HPDE6-E6E7 (cell line): ENCODE measurements around the gene ACOXL.

Source experiments
- DNase-seq: peaks from one replicate; pipeline ENCODE4 v3.0.0; 2011; ENCODE audit warnings: missing footprints; ENCODE audit errors: extremely low spot score

ACOXL gene

DNA sequence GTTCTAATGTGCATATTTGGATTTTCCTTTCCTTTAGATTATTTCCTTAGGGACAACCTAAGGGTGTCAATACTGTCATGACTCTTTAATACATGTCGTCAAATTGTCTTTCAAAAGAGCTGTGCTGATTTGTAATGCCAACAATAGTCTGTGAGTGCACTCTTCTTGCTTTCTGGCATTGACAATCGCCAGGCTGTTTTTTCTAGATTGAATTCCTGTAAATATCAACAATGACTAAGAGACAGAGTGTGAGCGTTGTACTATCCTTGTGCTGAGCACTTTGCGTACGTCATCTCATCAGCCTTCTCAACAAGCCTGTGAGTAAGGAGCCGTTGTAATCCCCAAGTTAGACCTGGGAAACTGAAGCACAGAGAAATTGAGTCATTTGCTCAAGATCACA, 96.0 kb downstream of the ACOXL start:
- DNase-seq: no peak

DNA sequence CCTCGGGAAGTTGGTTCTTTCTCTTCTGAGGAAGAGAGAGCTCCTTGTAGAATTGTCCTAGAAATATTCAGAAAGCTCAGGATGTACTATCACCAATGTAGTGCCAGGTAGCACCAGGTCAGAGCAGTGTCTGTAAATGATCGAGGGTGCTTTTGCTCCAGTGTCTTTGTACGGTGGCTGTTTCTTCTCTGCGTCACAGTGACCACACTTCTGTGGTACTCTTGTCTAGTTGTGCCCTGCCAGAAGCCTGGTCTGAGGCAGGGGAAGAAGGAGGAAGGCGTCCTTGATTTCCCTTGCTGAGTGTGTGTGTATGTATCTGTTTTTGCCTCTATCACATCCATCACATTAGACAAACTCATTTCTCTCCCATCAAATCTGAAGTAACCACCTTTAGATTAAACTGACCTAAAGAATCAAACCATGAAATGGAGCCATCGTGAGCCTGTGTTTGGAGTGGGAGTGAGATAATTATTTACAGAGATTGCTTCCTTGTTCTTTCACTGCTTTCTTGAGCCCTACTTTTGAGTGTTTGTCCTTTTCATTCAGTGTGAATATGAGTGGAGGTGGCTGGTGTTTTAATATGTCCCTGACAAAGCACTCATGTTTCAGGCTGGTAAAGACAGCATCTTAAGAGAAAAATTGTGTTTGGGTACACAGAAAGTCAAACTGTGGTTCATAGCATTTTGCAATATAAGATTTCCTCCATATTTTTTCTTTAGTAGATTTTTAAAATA, 97.2 kb downstream of the ACOXL start:
- DNase-seq: no peak

DNA sequence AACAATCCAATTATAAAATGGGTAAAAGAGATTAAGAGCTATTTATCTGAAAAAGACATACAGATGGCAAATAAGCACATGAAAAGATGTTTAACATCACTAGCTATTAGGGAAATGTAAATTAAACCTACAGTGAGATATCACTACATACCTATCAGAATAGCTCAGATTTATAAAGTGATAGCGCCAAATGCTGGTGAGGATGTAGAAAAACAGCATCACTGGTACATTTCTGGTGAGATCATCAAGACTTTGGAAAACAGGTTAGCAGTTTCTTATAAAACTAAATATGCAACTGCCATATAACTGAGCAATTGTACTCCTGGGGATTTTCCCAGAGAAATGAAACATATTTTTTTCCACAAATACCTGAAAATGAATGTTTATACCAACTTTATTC, 100.4 kb downstream of the ACOXL start:
- DNase-seq: no peak

DNA sequence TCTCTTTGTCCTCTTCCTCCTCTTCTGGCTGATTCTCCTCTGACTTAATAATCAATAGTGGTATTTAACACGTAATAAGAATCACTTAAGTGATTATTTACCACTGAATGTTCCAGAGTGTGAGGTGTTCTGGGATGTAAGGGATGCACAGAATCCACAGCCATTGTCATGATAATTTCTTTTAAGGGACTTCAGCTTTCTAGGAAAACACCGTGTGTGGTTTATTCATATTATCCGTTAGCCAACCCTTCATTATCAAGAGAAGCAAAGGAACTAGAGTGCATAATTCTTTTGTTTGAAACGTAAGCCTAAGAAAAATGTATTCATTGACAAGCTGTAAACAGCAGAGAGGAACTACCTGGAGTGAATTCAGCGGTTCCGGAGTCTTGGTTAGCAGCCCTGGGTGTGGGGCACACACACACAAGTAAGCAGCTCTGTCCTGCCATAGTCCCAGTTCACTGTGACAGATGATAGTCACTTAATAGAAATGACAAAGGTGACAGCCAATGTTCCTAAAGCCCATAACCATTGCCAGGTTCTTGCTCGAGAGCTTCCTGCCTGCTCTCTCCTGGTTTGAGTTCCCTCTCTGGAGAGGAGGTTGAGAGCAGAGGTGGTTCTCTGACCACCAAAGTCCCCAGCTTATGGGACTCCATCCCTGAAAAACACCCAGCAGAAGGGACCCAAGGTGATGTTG, 101.9 kb downstream of the ACOXL start:
- no peak for DNase-seq

DNA sequence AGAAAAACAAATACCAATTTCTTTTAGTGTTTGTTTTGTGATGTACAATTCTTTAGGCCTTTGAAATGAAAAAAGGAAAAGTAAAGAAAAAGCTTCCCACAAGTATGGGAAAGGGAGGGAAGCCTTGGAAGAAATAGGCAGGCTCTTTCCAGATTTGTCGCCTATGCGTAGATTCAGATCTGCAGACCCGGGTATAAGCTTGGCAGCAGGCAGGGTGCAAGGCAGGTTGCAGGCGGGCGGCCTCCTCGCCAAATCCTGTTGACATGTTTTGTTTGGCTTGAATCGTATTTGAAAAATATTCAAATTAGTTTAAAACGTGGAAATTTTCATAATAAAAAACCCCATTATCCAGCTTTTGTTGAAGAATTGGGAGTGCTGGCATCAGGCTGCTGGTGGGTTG, 104.3 kb downstream of the ACOXL start:
- DNase-seq: no peak

DNA sequence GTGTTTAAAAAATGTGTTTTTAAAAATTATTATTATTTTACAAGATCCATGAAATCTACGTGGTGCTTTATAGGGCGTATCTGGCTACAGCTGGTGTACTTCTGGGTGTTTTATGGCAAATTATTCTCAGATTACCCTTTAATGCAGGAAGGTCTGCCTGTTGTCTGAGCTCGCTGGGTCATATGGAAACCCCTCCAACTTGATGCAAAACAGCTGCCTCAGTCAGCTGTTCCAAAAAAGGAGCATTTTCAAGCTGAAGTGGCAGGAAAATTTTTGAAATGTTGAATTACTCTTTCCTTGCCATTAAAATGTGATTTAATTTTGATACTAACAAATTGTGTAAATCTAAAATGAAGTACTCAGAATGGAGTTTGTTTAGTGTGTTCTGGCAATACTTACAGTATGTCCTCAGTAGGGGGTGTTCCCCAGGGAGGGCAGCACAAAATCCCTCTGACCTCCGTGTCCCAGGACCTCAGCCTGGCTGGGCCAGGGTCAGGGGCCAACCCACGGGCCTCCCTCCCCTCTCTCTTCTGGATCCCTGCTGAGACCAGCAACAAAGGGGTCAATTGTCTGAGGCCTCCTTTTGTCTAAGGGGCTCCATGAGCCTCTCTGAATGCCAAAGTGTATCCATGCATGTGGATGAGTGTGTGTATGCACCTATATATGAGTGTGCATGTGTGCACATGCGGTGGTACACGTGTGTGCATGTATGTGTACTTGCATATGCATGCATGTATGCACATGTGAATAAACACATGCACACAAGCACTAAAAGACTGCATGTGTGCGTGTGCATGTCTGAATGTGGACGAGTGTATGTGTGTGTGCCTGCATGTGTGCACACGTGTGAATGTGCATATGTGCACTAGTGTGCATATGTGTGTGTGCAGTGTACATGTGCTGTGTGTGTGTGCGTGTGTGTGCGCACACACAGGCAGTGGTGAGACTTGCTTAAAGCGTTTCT, 105.4 kb downstream of the ACOXL start:
- no peak for DNase-seq

DNA sequence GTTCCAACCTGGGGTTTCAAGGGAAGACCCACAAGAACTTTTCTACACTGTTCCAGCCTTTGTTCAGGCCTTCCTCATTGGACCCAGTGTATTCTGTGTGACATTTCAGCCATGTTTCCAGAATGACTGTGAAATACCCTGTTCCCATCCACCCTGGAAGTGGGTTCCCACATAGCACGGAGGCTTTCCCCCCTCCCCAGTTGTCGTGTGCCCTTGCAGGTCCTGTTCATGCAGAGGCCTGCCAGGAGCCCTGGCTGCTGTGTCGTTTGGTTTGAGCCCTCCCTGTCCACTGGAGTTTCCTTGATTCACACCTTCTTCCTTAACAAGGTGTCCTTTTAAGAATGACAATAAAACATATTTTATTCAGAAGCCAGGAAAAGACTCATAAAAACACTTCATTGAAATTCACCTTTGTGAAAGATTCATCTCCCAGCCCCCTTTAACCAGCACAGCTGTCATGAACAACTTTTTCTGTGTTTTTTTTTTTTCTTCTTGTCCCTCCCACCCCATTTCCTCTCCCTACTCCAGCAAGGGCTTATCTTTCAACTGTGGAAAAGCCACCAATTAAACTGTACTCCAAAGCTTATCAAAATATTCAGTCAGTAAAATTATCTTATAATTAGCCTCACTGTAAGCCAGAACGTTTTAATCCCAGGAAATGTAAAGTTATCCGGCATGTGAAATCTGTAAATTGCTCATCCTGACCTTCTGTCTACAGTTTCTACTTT, 106.4 kb downstream of the ACOXL start:
- no peak for DNase-seq

DNA sequence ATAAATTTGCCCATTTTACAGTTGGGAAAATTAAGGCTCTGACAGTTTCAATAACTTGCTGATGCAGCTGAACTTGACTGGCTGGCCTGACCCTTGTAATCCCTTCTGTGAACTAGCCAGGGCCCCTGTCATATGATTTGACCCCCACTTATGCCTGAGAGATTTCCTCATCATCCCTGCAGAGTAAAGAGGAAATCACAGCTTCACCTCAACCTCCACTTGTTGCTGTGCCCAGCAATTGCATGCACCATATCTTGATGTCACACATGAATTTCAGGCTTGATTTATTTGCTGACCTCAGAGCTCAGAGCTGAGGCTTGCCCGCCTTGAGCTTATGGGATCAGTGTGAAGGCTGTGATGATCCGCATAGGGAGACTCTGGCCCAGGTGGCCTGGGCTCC, 108.1 kb downstream of the ACOXL start:
- DNase-seq: no peak

DNA sequence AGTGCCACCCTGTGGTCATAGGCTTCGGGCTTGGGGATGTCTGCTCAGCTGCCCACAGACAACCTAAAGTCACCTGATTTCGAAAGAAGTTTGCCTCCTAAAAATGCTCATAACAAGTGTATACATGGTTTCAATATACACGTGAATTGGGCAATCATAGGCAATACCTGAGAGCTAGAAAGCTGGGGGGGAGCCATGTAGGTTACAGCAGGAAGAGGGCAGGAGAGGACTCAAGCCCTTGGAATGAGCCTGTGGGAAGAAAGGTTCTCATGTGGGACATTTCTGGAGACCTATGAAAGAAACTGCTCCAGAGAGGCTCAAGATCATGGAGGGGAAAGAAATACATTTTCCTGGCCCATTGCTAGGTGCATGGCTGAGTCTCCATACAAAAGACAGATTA, 109.7 kb downstream of the ACOXL start:
- DNase-seq: no peak

DNA sequence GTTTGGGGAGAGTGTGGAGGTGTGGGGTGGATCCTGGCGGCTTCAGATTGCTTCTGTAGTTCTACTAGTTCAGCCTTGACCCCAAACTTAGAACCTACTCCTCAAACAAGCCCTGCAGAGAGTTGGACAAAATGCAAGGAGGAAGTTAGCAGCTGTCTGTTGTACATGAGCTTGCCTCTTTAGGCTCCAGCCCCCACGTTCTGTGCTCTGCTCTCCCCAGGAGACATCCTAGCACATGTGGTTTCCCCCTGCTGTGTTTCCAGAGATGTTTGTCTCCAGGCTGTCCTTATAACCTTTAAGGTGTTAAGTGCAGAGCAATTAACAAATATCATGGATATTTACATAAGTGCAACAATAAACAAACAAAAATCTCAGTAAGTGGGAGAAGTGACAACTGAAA, 111.1 kb downstream of the ACOXL start:
- no peak for DNase-seq

DNA sequence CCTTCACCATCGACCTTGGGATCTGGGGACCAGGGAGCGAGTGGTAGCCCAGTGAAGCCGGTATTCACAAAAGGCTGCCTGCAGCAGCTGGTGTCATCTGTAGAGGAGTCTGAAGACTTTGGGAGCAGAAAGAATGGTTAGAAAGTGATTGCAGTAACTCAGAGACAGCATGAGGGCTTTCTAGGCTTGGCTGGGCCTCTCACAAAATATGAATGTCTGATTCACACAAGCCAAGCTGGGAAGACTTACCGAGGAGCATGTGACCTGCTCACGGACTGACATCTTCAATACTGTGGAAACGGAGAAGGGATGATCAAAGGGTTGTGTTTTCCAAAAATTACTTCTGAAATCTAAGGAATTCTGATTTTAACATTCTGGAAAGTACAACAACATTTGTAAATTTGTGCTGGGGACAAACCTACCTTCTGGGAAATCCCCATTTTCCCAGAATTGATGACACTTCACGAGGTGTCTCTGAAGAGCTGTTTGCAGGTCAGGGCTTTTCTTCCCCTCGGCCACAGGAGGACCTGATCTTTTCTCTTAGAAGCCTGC, 111.7 kb downstream of the ACOXL start:
- no peak for DNase-seq

DNA sequence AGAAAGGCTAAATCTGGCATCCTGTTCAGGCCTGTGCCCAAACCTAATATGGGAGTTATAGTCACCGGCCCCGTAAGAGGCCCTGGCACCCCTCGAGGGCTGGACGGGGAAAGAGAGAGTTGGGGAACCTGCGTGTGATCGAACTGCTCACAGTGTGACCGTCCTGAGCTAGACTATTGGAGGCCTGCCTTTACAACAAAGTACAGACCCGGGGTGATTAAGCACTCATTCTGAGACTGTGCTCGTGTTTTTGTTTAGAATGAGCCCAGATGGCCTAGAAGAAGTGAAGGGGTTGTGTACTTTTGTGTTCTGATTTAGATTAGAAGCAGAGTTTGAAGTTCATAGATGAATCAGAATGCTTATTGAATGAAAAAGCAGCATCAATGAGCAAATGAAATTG, 115.3 kb downstream of the ACOXL start:
- no peak for DNase-seq

DNA sequence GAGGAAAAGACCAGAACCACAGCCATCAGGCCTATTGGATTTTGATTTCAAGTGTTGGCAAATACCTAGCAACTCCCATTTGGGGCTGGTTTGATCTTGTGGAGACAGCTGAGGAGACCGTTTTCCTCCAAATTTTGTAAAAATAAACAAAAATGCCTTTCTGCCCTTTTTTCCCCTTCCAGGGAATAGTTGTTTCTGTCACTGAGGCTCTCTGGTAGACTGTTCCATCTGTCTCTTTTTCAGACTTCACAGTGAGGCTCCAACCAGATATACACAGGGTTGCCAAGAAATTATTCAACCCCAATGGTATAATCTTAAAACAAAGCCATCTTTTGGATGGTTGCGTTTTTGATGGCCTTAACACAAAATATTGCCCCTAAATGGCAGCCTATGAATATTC, 115.7 kb downstream of the ACOXL start:
- DNase-seq: no peak

DNA sequence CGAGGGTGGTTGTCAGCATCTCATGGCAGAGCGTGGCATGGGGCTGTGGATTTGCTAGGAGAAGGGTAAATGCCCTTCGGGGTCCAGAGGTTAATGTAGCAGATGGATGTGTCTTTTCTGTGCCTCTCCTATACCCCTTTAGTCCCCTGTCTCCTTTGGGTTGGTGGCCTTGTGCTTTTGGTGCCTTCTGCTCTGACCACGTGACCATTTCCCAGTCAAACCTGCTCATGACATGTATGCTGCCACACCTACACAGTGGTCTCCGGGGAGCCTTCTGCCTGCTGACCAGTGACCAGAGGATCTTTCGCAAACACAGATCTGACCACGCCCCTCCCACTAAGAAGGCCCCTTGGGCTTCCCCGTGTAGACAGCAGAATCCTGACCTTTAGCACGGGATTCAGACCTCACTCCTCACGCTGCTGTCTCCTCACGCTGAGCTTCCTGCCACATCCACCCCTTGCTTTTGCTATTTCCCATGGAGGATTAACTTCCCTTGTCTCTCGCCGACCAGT, 116.2 kb downstream of the ACOXL start:
- no peak for DNase-seq

DNA sequence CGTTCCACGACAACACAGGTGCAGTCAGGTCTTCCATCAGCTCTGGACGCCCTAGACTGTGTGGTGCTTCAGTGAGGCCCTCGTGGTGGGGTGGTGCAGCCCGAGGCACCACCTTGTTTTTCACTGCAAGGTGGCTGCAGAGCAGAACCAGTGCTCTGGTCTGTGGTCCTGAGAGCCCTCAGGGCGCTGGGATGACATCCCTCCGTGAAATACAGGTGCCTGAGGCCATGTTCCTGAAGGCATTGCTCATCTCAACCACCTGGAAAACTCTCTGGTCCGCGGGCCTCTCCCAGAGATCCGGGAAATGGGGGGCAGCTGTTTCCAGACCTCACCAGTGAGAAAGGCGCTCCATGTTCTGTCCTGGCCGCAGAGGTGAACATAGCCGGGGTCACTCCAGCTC, 119.2 kb downstream of the ACOXL start:
- no peak for DNase-seq

DNA sequence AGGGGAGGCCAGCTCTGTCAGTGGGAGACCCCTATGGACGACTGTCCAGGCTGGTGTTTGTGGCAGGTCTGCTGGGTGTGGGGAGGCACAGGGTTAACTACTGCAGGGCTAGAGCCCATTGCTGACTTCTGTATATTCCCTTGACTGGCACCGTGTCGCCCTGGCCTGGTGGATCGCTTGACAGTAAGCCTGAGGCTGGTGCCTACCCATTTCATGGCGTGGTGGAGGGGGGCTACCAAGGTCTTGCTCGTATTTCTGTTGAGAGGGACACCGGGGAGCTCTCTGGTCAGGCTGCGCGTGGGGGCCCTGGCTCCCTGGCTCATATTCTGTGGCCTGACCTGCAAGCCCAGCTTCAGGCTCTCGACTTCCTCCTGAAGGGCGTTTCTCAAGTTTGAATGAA, 119.7 kb downstream of the ACOXL start:
- DNase-seq: no peak

DNA sequence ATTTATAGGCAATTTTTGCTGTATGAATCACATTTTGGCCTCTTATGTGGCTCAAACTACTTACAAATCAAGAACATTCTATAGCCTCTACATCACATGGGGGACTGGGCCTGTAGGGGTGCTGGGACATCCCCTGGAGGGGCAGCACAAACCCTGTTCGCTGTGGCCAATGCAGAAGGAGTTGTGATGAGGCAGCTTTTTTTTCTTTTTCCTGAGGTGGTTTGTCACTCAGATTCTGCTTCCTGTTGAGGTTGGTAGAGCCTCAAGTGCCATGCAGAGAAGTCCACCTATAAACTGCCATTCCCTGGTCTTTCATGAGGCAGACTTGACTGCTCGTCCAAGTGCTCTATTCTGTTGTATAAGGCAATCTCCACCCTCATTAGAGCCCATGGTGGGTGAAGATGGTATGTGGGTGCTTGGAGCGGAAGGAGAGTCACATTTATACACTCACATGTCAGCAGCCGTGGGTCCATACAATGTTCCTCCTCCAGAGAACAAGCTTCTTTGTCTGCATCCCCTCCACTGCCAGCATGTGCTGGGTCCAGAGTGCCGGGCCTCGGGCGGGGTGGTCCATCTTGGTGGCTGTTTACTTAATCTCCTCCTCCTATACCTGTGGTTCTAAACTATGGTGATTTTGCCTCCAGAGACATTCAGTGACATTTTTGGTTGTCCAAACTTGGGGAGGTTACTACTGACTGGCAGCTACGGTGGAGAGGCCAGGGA, 120.3 kb downstream of the ACOXL start:
- no peak for DNase-seq

DNA sequence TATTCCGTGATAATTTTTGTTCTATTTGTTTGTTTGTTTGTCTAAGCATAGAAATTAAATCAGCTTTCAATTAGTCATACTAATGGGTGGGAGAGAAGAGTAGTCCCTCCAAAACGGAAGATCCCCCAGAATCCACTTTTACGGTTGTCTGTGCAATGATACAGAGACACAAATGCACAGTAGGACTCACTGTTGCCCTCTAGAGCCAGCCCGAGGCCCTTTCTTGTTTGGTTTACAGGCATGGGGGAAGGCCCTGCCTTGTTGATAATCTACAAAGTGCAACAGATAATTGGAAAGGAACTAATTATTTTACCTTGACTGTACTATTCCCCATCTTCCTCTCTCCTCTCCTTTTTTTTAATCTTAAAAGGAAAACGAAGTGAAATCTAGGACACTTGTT, 121.1 kb downstream of the ACOXL start:
- DNase-seq: peak; percentile 47

DNA sequence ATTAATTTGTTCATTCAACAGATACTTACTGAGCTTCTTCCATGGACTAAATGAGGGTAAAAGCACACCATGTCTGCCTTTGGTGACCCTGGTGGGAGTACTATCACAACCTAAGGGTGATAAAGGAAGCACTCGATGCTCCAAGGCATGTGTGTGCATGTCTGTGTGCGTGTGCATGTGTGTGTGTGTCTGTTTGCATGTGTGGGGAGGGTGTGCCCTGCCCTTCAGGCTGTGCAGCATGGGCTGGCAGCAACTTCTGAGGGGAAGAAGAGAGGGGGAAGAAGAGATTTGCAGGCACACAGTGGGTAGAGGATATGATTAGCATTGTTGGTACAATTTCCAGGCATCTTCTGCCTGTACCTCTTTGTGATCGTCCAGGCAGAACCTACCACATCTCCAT, 121.6 kb downstream of the ACOXL start:
- no peak for DNase-seq

DNA sequence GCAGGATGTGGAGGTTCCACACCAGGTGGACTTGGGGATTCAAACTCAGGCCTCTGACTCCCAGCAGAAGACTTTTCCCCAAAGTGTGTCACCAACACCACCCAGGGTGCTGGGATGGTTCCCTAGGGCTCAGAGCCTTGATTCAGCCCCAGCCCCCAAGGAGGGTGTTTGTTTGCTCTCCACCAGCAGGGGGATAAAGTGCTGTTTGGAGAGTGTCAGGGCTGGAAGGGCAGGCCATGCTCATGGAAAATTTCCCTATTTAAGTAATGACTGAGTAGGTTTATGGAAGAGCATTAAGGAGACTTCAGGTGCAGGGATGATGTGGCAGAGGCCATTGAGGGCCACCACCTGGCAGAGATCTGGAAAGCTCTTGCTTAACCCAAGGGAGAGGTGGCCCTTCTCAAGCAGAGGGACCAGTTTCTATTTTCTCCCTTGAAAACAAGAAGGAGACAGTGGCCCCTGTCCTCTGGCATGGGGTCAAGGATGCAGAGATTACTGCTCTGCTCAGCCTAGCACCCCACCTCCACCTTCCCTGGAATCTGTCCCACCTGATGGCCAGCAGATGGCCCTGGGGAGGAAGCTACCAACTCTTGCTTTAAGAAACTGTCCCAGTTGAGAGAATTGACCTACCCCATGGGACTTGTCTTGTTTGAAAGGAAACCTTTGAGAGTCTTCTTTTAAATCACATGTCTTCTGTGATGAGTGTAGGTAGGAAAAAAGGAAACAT, 122.1 kb downstream of the ACOXL start:
- no peak for DNase-seq
